NCI-H146 treated with DMSO at 0.1 percent for 48 hours (cell line): ENCODE results near the gene GFRA1.

ENCODE experiments used
- DNase-seq: peaks from one replicate; lab custom pipeline; 2025; ENCODE audit not compliant: unreplicated experiment; lab: John Stamatoyannopoulos, UW

Gene GFRA1

GRCh38 chr10:116164291-116164690 lies 108.7 kb downstream of the GFRA1 start:
- DNase-seq: no peak

- DNase-seq: no peak
Measured at GRCh38 chr10:116163333-116164131, 109.5 kb downstream of the GFRA1 start.

GRCh38 chr10:116162851-116163250 lies 110.2 kb downstream of the GFRA1 start:
- DNase-seq: no peak

GRCh38 chr10:116160271-116160670 lies 112.7 kb downstream of the GFRA1 start:
- no peak for DNase-seq

GRCh38 chr10:116159197-116159596 lies 113.8 kb downstream of the GFRA1 start:
- no peak for DNase-seq

- no peak for DNase-seq
Measured at GRCh38 chr10:116158036-116158435, 115.0 kb downstream of the GFRA1 start.

GRCh38 chr10:116157485-116157884 lies 115.5 kb downstream of the GFRA1 start:
- DNase-seq: no peak

GRCh38 chr10:116156819-116157218 lies 116.2 kb downstream of the GFRA1 start:
- DNase-seq: no peak

GRCh38 chr10:116155191-116155590 lies 117.8 kb downstream of the GFRA1 start:
- no peak for DNase-seq

GRCh38 chr10:116154651-116155050 lies 118.4 kb downstream of the GFRA1 start:
- no peak for DNase-seq

- DNase-seq: no peak
Measured at GRCh38 chr10:116151076-116151475, 121.9 kb downstream of the GFRA1 start.

GRCh38 chr10:116150606-116151005 lies 122.4 kb downstream of the GFRA1 start:
- DNase-seq: no peak

- DNase-seq: no peak
Measured at GRCh38 chr10:116147147-116147905, 125.7 kb downstream of the GFRA1 start.

GRCh38 chr10:116146372-116147140 lies 126.5 kb downstream of the GFRA1 start:
- no peak for DNase-seq

- no peak for DNase-seq
Measured at GRCh38 chr10:116143673-116144222, 129.3 kb downstream of the GFRA1 start.

- DNase-seq: no peak
Measured at GRCh38 chr10:116141855-116142254, 131.2 kb downstream of the GFRA1 start.

GRCh38 chr10:116141246-116141645 lies 131.8 kb downstream of the GFRA1 start:
- DNase-seq: no peak

GRCh38 chr10:116139886-116140285 lies 133.1 kb downstream of the GFRA1 start:
- no peak for DNase-seq

GRCh38 chr10:116138897-116139296 lies 134.1 kb downstream of the GFRA1 start:
- no peak for DNase-seq

GRCh38 chr10:116136261-116136660 lies 136.7 kb downstream of the GFRA1 start:
- DNase-seq: no peak

GRCh38 chr10:116134322-116134721 lies 138.7 kb downstream of the GFRA1 start:
- DNase-seq: no peak
